ENCODE data around the gene COPS8.

Gene COPS8

GRCh38 chr2:237115870-237116269 is 30.2 kb downstream of the COPS8 start:
- no peak for TF ChIP-seq CTCF (IDR thresholded peaks at IDR 0.05; ENCODE audit: low read length, missing control alignments)
- H3K4me3 ChIP-seq (replicated peaks; ENCODE audit: low read depth, low read length) = no peak overlapping the region
- no peak for DNase-seq (ENCODE audit: low read depth)

GRCh38 chr2:237116431-237116830 is 30.7 kb downstream of the COPS8 start:
- TF ChIP-seq CTCF (IDR thresholded peaks at IDR 0.05; ENCODE audit: low read length, missing control alignments) = no peak

GRCh38 chr2:237118025-237118424 is 32.3 kb downstream of the COPS8 start:
- TF ChIP-seq CTCF (IDR thresholded peaks at IDR 0.05; ENCODE audit: low read length, missing control alignments) = no peak
- no peak overlapping the region for H3K4me3 ChIP-seq (replicated peaks; ENCODE audit: low read depth, low read length)
- peak; percentile 21 for DNase-seq (ENCODE audit: low read depth)

More at GRCh38 chr2:237116431-237116830, 30.7 kb downstream of the COPS8 start:
- no peak for DNase-seq (ENCODE audit: low read depth)
- H3K4me3 ChIP-seq (replicated peaks; ENCODE audit: low read depth, low read length) = no peak overlapping the region

- TF ChIP-seq CTCF (IDR thresholded peaks at IDR 0.05; ENCODE audit: low read length, missing control alignments) = no peak
- no peak for DNase-seq (ENCODE audit: low read depth)
- no peak overlapping the region for H3K4me3 ChIP-seq (replicated peaks; ENCODE audit: low read depth, low read length)
Observed at GRCh38 chr2:237118561-237119155, 33.0 kb downstream of the COPS8 start.

- no peak for DNase-seq (ENCODE audit: low read depth)
- H3K4me3 ChIP-seq (replicated peaks; ENCODE audit: low read depth, low read length) = no peak overlapping the region
- TF ChIP-seq CTCF (IDR thresholded peaks at IDR 0.05; ENCODE audit: low read length, missing control alignments) = no peak
Observed at GRCh38 chr2:237120916-237121315, 35.2 kb downstream of the COPS8 start.

GRCh38 chr2:237121321-237121720 is 35.6 kb downstream of the COPS8 start:
- DNase-seq (ENCODE audit: low read depth) = no peak
- H3K4me3 ChIP-seq (replicated peaks; ENCODE audit: low read depth, low read length) = no peak overlapping the region
- TF ChIP-seq CTCF (IDR thresholded peaks at IDR 0.05; ENCODE audit: low read length, missing control alignments) = no peak

GRCh38 chr2:237122214-237122666 is 36.6 kb downstream of the COPS8 start:
- TF ChIP-seq CTCF (IDR thresholded peaks at IDR 0.05; ENCODE audit: low read length, missing control alignments) = peak; percentile 79
- no peak overlapping the region for H3K4me3 ChIP-seq (replicated peaks; ENCODE audit: low read depth, low read length)
- DNase-seq (ENCODE audit: low read depth) = peak; percentile 84

Data from fibroblast of pulmonary artery (primary cell).